Measurements from ENCODE around the gene PRCP. TPM values are rescaled to one million over a fixed set of nuclear protein-coding genes. Genes with fewer than 3 reads are reported as not detected.

Gene PRCP
- total and polyA plus RNA-seq, 2 donors (not counting 3 experiments of a cell fraction or from before 2014, with no cell fraction given), result 170 to 277 TPM

GRCh38 chr11:82927264-82927880 lies 27.1 kb upstream of the PRCP start:
- dilution Hi-C loops (cut with MboI; ENCODE audit: extremely low pct_ligation_motif_present, low sequenced_read_pairs), result no loop called here
- intact Hi-C loops (cut with micrococcal nuclease), result loop anchor here (1.0 to 2.0 kb wide), 5 partner anchors 21 to 209 kb away; partner anchors contain the start of gene RAB30
- Histone ChIP-seq H3K79me2 (ENCODE audit: control insufficient read depth, insufficient read depth, low read length) (no peaks in the 10 kb centered on the region), H2AFZ (ENCODE audit: low read depth, low read length) (no peak overlapping the region), H3K36me3 (ENCODE audit: control insufficient read depth in 2 of 2, extremely low read depth in 1 of 2, insufficient read depth in 2 of 2, low read length in 2 of 2) (no peaks in the 10 kb centered on the region), H3K4me2 (ENCODE audit: insufficient read depth, low read length) (no peak overlapping the region), H3K9me1 (replicated peaks; ENCODE audit: control insufficient read depth, extremely low read depth, insufficient read depth, low read length) (no peaks in the 10 kb centered on the region), H3K9me3 (replicated peaks; ENCODE audit: control insufficient read depth, insufficient read depth, low read length) (no peaks in the 10 kb centered on the region), H3K4me3 (replicated peaks in 1 of 3; ENCODE audit: insufficient read depth in 1 of 3, low read depth in 1 of 3, low read length in 3 of 3) (no peak overlapping the region), H3K4me1 (ENCODE audit: control insufficient read depth, extremely low read depth, insufficient read depth, low read length) (peaks cover 16% of the 10 kb centered on the region), H3K27ac (ENCODE audit: insufficient read depth, low read depth, low read length) (no peak overlapping the region), H3K27me3 (ENCODE audit: control insufficient read depth in 2 of 2, insufficient read depth in 2 of 2, low read length in 2 of 2) (no peaks in the 10 kb centered on the region), H4K20me1 (replicated peaks; ENCODE audit: control insufficient read depth, extremely low read depth, insufficient read depth, low read length) (no peaks in the 10 kb centered on the region), H3K9ac (replicated peaks; ENCODE audit: extremely low read depth, insufficient read depth, low read length) (no peak overlapping the region)
- no TSS peak for BruUV-seq (replicated peaks)
- peak; percentile 59 for DNase-seq (ENCODE audit: low read depth, low spot score)
- TF ChIP-seq POLR2A (IDR thresholded peaks at IDR 0.05; ENCODE audit: low read depth, low read length) (no peak), MAX (IDR thresholded peaks at IDR 0.05; ENCODE audit: insufficient read depth, insufficient read length) (no peak), GATA2 (IDR thresholded peaks at IDR 0.05; ENCODE audit: insufficient read depth, insufficient read length, low read depth, low read length) (no peak), FOS (IDR thresholded peaks at IDR 0.05; ENCODE audit: borderline replicate concordance, insufficient read depth, low read length) (peak; percentile 63), JUN (IDR thresholded peaks at IDR 0.05; ENCODE audit: borderline replicate concordance, insufficient read depth, insufficient read length, low read depth) (peak; percentile 59), CTCF (IDR thresholded peaks at IDR 0.05; ENCODE audit: extremely low read depth in 1 of 2, insufficient read depth in 1 of 2, low read depth in 1 of 2, low read length in 2 of 2) (peak; percentile 59 to 61), MYC (IDR thresholded peaks at IDR 0.05; ENCODE audit: low read depth, low read length) (no peak), EZH2 (IDR thresholded peaks at IDR 0.05; ENCODE audit: borderline replicate concordance, low read depth, low read length, severe bottlenecking) (no peak), POLR2AphosphoS5 (IDR thresholded peaks at IDR 0.05; ENCODE audit: insufficient read depth, low read depth, low read length) (no peak)
- POLR2A ChIA-PET, result no interaction called here
- CTCF ChIA-PET, result interaction anchor here (0.6 to 1.4 kb wide), 47 partner anchors 9 to 366 kb away, joined by 3 to 17 read pairs (median 4); partner anchors contain the start of genes CCDC90B, DDIAS, PCF11 and PRCP
- peak; percentile 87 for FAIRE-seq

All from endothelial cell of umbilical vein (primary cell).